Common myeloid progenitor, CD34-positive (primary cell): ENCODE measurements around the gene PTPRG.

Source experiments
- CTCF ChIA-PET: fragments of 350-600 bp; sonication (Branson Sonifier 250); formaldehyde crosslinking; loops from one replicate; lab custom pipeline; 2021; ENCODE audit warnings: antibody characterized with exemption; lab: Charles Lee
- POLR2A ChIA-PET: fragments of 350-600 bp; sonication (Branson Sonifier 250); formaldehyde crosslinking; loops from one replicate; lab custom pipeline; 2021; ENCODE audit warnings: antibody characterized with exemption; lab: Charles Lee
- DNase-seq, 3 donors: peaks; one replicate each; pipeline versions ENCODE4 v3.0.0 to v3.0.0-alpha.2; 2013
- H3K27ac ChIP-seq, 2 experiments: 1 replicate in 1 of 2; 2 replicates in 1 of 2; pipeline ENCODE4 v1.7.0; 2013; ENCODE audit warnings: inconsistent platforms in 2 of 2, low read length in 2 of 2, mild to moderate bottlenecking in 2 of 2, low read depth in 1 of 2, moderate library complexity in 1 of 2; ENCODE audit not compliant: severe bottlenecking in 2 of 2, insufficient read depth in 1 of 2, poor library complexity in 1 of 2
- H3K27me3 ChIP-seq, 5 experiments: replicated peaks in 2 of 5; 1 replicate in 3 of 5; 2 replicates in 2 of 5; pipeline versions ENCODE4 v1.6.1 to v1.7.0; 2013; ENCODE audit warnings: low read length in 4 of 5, mild to moderate bottlenecking in 2 of 5, moderate library complexity in 2 of 5, inconsistent platforms in 1 of 5; ENCODE audit not compliant: insufficient read depth in 5 of 5, control insufficient read depth in 4 of 5
- H3K36me3 ChIP-seq, 4 experiments: 1 replicate in 2 of 4; 2 replicates in 2 of 4; pipeline versions ENCODE4 v1.6.1 to v1.7.0; 2013; ENCODE audit warnings: low read length in 3 of 4, control low read depth in 1 of 4, mild to moderate bottlenecking in 1 of 4; ENCODE audit not compliant: control insufficient read depth in 4 of 4, insufficient read depth in 4 of 4
- H3K4me1 ChIP-seq, 4 experiments: 1 replicate in 3 of 4; 2 replicates in 1 of 4; pipeline versions ENCODE4 v1.6.1 to v1.7.1; 2013; ENCODE audit warnings: low read length in 3 of 4, mild to moderate bottlenecking in 3 of 4, control low read depth in 1 of 4, inconsistent platforms in 1 of 4, moderate library complexity in 1 of 4; ENCODE audit not compliant: control insufficient read depth in 4 of 4, insufficient read depth in 4 of 4; ENCODE audit errors: control extremely low read depth in 1 of 4
- H3K4me3 ChIP-seq, 7 experiments: 1 replicate in 4 of 7; 2 replicates in 3 of 7; pipeline versions ENCODE4 v1.5.1 to v1.7.0; 2013; ENCODE audit warnings: mild to moderate bottlenecking in 7 of 7, low read length in 6 of 7, moderate library complexity in 6 of 7, inconsistent platforms in 2 of 7, low read depth in 2 of 7, control low read depth in 1 of 7; ENCODE audit not compliant: insufficient read depth in 4 of 7, control insufficient read depth in 1 of 7; ENCODE audit errors: extremely low read depth in 1 of 7
- H3K9me3 ChIP-seq, 5 experiments: 1 replicate in 4 of 5; 2 replicates in 1 of 5; pipeline versions ENCODE4 v1.6.1 to v1.7.1; 2013; ENCODE audit warnings: low read length in 4 of 5, mild to moderate bottlenecking in 2 of 5, inconsistent platforms in 1 of 5, low read depth in 1 of 5, moderate library complexity in 1 of 5; ENCODE audit not compliant: control insufficient read depth in 4 of 5, insufficient read depth in 2 of 5; ENCODE audit errors: control extremely low read depth in 1 of 5
- WGBS: methylation state at CpG from one replicate; pipeline ENCODE4 v1.1.5; 2013; ENCODE audit not compliant: insufficient coverage; 5-methylcytosine and 5-hydroxymethylcytosine counted together

The PTPRG gene

GRCh38 chr3:62252438-62253157, 691.2 kb downstream of the PTPRG start:
- H3K27ac ChIP-seq, result no peak overlapping the region
- no peak for DNase-seq
- H3K27me3 ChIP-seq, result no peaks in the 10 kb centered on the region
- no peaks in the 10 kb centered on the region for H3K4me1 ChIP-seq
- WGBS, result 100% methylated on average over 1 of the region's 2 CpGs
- ChIA-PET POLR2A (no interaction called here), CTCF (no interaction called here)
- H3K9me3 ChIP-seq, result no peaks in the 10 kb centered on the region
- no peak overlapping the region for H3K4me3 ChIP-seq
- H3K36me3 ChIP-seq, result no peaks in the 10 kb centered on the region

- no peaks in the 10 kb centered on the region for H3K4me1 ChIP-seq
- DNase-seq, result no peak
- H3K27ac ChIP-seq, result no peak overlapping the region
- no peaks in the 10 kb centered on the region for H3K27me3 ChIP-seq
- no peaks in the 10 kb centered on the region for H3K36me3 ChIP-seq
- WGBS, result no CpG with 5 or more reads among the region's 3 CpGs
- CTCF ChIA-PET, result no interaction called here
- no peak overlapping the region for H3K4me3 ChIP-seq
- H3K9me3 ChIP-seq, result no peaks in the 10 kb centered on the region
- POLR2A ChIA-PET, result no interaction called here
Measured at GRCh38 chr3:62253971-62254370, 692.6 kb downstream of the PTPRG start.

GRCh38 chr3:62255758-62256157, 694.4 kb downstream of the PTPRG start:
- H3K36me3 ChIP-seq, result no peaks in the 10 kb centered on the region
- no peaks in the 10 kb centered on the region for H3K4me1 ChIP-seq
- H3K27ac ChIP-seq, result no peak overlapping the region
- H3K4me3 ChIP-seq, result no peak overlapping the region
- ChIA-PET CTCF (no interaction called here), POLR2A (no interaction called here)
- DNase-seq, result no peak
- no peaks in the 10 kb centered on the region for H3K27me3 ChIP-seq
- 100% methylated on average over 1 of the region's 2 CpGs for WGBS
- H3K9me3 ChIP-seq, result no peaks in the 10 kb centered on the region

GRCh38 chr3:62259924-62260323, 698.6 kb downstream of the PTPRG start:
- DNase-seq, result no peak
- H3K4me1 ChIP-seq, result no peaks in the 10 kb centered on the region
- no peaks in the 10 kb centered on the region for H3K36me3 ChIP-seq
- H3K9me3 ChIP-seq, result no peaks in the 10 kb centered on the region
- no peak overlapping the region for H3K4me3 ChIP-seq
- no peaks in the 10 kb centered on the region for H3K27me3 ChIP-seq
- H3K27ac ChIP-seq, result no peak overlapping the region
- 97% methylated on average over 3 of the region's 3 CpGs for WGBS
- CTCF ChIA-PET, result no interaction called here
- POLR2A ChIA-PET, result no interaction called here

- WGBS, result no CpG with 5 or more reads among the region's 1 CpG
- H3K27me3 ChIP-seq, result no peaks in the 10 kb centered on the region
- no peaks in the 10 kb centered on the region for H3K36me3 ChIP-seq
- CTCF ChIA-PET, result no interaction called here
- no peak overlapping the region for H3K4me3 ChIP-seq
- no peak overlapping the region for H3K27ac ChIP-seq
- POLR2A ChIA-PET, result no interaction called here
- H3K4me1 ChIP-seq, result no peaks in the 10 kb centered on the region
- DNase-seq, result no peak
- H3K9me3 ChIP-seq, result no peaks in the 10 kb centered on the region
Measured at GRCh38 chr3:62260655-62261054, 699.3 kb downstream of the PTPRG start.

GRCh38 chr3:62261121-62261520, 699.8 kb downstream of the PTPRG start:
- Histone ChIP-seq H3K27me3 (no peaks in the 10 kb centered on the region), H3K4me3 (no peak overlapping the region), H3K36me3 (no peaks in the 10 kb centered on the region), H3K27ac (no peak overlapping the region), H3K9me3 (no peaks in the 10 kb centered on the region), H3K4me1 (no peaks in the 10 kb centered on the region)
- DNase-seq, result no peak
- POLR2A ChIA-PET, result no interaction called here
- CTCF ChIA-PET, result no interaction called here
- 100% methylated on average over 2 of the region's 3 CpGs for WGBS

- no CpG with 5 or more reads among the region's 3 CpGs for WGBS
- CTCF ChIA-PET, result no interaction called here
- Histone ChIP-seq H3K27ac (no peak overlapping the region), H3K4me1 (no peaks in the 10 kb centered on the region), H3K27me3 (no peaks in the 10 kb centered on the region), H3K4me3 (no peak overlapping the region), H3K36me3 (no peaks in the 10 kb centered on the region), H3K9me3 (no peaks in the 10 kb centered on the region)
- POLR2A ChIA-PET, result no interaction called here
- no peak for DNase-seq
Measured at GRCh38 chr3:62261736-62262135, 700.4 kb downstream of the PTPRG start.
